NCI-H510A treated with DMSO at 0.1 percent for 48 hours (cell line): Measurements from ENCODE around the gene SNX12.
"Not testable (repeated sequence)": the region's sequence is repeated elsewhere in the genome, so short reads cannot be mapped to it uniquely, and the experiment has no call there.

ENCODE experiments used
- DNase-seq: peaks from one replicate; lab custom pipeline; 2025; lab: John Stamatoyannopoulos, UW

Gene SNX12

DNA sequence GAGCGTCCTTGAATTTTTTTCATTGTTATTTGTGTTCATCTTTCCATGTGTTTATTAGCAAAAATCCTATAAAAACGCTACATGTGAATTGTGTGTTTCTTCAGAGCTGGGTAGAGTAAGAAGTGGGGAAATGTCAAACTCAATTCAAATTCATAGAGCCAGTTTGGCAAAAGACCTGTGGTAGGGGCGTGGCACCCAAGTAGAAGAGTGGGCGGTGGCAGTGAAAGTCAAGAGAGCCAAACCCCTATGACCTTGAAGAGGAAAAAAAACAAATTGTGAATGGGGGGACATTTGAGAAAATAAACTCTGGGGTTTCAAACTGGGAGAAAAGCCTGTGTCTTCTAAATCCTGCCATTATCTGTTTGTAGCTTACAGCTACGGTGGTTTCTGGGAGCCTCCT, 23.1 kb upstream of the SNX12 start:
- no peak for DNase-seq

DNA sequence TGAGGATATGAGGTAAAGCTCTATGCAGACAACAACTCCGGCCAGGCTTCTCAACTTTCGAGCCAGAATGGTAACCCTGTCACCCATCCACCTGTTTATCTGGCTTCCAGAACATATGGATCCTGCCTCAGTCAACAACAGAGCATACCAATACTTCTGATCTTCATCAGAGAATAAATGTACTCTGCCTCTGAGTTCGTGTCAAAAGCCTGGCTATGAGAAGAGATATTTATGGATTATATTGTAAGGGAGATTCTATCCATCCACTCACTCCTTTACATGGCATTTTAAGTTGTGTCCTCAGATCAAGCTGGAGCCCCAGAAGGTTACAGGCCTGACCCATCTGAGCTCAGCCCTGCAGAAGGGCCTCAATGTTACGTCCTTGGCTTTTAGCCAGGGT, 17.8 kb upstream of the SNX12 start:
- no peak for DNase-seq

DNA sequence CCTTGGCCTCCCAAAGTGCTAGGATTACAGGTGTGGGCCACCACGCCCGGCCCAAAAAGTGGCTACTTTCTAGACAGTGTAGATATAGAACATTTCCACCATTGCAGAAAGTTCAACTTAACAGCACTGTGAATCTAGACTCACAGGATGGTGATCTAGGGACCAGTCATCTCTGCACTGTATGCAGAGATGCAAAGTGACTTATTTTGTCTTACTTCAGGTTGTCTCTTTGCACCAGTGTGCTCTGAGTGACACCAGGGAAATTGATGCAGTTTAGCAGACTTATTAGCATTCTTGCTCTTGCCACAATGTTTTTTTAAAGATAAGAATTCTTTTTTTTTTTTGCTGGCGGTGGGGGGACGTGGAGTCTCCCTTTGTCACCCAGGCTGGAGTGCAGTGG, 14.7 kb upstream of the SNX12 start:
- DNase-seq, result no peak

DNA sequence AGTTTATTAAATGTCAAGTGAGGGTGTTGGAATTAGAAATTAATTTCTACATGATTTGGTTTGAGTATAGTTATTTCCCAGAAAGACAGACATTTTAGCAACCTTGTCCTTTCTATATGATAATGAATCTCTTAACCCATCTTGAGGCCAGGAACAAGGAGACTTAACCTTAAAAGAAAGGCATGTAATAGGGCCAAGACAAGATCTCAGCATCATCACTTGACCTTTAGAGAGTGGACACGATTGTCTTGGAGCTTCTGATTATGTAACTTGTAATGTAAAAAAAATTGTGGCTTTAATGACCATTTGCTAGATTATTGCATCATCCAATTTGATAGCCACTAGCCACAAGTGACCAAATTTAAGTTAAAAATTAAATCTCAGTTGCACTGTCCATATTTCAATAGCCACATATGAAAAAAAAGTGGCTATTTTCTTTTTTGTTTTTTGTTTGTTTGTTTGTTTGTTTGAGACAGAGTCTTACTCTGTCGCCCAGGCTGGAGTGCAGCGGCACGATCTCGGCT, 14.1 kb upstream of the SNX12 start:
- no peak for DNase-seq

DNA sequence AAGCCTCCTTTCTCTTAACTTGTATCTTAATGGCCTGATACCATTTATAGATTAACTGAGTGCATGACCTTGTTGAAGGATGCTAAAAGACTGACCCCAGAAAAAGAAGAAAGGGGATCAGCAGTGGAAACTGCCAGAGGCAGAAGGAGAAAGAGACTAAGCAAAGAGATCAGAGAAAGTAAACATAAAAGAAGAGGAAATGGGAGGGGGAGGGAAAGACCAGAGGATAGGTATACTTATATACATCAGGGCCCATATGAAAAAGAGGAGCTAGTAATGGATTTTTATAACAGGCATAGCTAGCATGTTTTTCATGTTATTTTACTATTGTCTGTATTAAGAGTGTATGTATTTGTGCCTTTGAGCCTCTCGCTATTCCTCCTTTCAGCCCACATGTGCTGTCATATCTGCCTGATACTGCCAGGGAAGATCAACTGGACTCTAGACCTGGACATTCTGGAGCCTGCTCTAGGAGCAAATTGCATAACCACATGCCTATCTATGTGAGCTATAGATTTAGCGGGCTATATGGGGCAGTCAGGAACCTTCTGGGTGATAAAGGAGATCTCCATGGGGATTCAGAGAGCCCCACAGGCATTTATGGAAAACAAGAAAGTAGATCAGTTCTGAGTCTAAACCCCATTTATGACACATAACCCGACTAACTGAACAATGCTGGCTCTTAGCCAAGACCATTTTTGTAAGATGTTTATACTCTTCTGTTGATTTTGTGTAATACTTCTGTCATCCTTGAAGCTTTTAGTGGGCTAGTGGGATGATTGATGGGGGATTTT, 13.4 kb upstream of the SNX12 start:
- DNase-seq, result no peak

DNA sequence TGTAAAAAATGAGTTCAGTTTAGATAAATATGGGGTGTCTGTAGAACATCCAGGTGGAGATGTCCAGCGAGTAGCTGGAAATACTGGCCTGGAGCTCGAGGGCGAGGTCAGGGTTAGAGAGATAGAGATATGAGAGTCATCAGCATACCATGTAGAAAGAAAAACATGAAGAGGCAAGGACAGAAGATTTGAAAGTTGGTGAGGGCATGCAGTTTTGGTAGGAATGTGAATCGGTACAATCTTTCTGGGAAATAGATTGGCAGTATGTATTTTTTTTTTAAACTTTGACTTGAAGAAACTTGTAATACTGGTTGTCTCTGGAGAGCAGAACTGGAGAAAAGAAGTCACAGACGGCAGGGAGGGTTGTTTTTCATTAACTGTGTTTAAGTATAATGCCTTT, 2.4 kb upstream of the SNX12 start:
- DNase-seq, result no peak

DNA sequence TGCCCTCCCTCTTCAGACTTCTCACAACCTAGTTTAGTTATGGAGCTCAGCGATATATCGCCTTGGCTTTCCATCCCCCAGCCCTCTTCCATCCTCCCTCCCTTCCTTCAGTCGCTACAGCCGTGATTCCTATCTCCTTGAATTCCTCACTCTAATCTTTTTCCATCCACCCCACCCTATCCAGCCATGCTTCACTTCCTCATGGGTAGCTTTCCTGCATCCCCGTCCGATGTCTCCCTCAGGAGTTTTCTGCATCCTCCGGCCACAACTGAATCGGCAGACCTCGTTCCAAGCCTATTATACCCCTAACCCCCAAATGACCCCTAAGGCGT, 456 bp downstream of the SNX12 start:
- peak; percentile 2 for DNase-seq

DNA sequence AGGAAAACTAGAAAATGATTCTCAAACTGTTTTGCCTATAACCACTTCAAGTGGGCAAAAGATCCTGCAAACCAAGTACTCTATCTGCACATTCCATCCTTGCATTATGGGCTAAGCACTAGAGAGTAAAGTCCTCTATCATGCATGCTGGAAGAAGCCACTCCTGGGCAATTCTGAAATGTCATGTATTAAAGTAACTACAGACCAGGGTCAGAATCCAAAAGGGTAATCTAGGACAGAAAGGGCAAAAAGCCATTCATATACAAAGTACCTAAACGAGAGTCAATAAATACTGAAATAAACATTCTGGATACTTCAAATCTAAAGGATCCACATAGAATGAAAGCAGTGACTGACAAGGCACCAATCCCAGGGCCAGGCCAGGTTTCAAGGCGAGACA, 1.0 kb downstream of the SNX12 start:
- DNase-seq, result no peak

DNA sequence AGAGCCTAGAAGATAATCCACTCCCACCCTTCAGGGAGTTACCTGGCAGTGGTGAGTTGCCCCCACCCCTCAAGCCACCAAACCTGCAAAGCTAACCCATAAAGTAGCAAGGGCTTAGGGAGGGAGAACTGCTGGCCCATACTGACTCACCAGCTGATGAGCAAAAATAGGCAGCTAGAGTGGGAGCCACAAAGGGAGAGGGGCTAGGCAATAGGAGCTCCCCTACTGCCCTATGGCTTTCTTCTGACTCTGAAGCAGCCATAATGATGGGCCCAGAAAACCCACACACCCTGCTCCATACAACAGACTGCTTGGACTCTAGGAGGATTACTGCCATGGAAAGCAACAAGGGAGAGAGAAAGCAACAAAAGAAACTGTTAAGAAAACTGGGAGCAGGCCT, 8.0 kb downstream of the SNX12 start:
- no peak for DNase-seq

DNA sequence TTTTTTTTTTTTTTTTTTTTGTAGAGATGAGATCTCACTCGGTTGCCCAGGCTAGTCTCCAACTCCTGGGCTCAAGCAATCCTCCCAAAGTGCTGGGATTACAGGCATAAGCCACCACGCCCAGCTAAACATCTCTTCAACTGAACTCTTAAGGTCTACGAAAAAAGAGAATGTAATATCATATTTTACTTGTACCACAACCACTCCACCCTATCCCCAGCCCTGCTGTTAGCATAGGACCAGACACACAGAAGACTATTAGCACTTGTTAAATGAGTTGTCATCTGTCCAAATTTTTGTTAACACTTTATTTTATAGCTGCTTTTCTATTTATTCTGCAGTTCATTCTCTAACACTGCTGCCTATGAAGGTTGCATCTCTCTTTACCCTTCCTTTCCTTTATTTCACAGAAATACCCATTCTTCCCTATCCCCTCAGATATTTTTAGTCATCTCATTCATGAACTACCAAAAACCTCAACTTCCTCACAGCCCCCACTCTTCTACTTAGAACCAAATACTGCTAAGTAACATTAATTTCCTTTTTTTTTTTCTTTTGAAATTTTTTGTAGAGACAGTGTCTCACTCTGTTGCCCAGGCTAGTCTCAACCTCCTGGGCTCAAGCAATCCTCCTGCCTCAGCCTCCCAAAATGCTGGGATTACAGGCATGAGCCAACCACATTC, 10.1 kb downstream of the SNX12 start:
- DNase-seq, result no peak

DNA sequence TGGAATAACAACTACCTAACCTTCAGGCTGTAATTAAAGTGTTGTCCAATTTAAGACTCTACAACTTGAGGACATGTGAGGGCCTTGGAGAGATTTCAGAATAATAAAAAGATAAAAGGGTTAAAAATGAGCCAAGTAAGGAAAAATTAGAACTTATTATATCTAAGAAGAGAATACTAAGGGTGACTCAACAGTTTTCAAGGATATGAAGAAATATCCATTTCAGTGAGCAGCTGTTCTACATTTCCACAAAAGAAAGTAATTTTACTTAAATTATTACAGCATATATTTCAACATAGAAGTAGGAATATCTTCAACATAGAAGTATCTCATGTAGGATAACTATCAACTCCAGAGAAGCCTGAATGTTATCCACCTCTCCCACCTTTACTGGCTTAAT, 11.3 kb downstream of the SNX12 start:
- DNase-seq, result no peak

DNA sequence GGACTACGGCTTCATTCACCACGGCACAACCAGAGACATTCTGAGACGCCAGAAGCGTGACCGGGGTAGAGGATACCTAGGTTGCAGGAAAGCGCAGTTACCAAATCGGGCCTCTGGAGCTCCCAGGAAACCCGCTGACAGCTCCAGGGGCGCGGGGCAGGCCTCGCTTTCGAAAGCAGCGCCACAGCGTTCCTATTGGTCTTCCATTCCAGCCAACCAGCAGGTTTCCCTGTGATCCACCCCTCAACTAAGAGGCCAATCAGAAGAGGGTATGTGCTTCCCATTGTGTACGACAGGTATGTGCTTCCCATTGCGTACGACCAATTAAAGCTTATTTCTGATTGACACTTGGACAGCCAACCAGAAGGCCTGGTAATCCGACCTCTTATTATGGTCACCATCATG, 14.9 kb downstream of the SNX12 start:
- no peak for DNase-seq

DNA sequence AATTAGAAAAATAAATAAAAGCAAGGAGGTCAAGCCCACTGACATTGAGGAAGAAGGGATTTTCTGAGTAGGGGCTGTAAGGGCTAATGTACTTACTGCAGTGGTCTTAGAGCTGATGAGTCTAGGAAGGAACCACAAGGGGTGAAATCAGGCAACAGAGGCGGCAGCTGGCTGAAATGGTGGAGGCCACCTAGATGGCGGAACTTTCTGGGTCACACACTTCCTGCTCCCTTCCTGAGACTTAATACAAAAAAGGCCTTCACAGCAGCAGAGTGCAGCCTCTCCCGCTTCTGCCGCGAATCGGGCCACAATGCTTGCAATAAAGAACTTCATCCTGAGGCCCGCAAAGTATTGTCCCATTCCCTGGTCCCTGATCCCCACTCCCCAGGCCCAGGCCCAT, 15.4 kb downstream of the SNX12 start:
- no peak for DNase-seq

DNA sequence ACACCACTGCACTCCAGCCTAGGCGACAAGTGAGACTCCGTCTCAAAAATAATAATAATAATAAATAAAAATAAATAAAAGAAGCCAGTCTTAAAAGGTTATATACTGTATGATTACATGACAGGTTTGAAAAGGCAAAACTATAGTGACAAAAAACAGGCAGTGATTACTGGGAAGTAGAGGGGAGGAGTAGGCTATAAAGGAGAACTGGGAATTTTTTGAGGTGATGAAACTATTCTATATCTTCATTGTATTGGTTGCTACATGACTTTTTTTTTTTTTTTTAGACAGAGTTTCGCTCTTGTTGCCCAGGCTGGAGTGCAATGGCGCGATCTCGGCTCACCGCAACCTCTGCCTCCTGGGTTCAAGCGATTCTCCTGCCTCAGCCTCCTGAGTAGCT, 20.2 kb downstream of the SNX12 start:
- DNase-seq, result not testable (repeated sequence)

DNA sequence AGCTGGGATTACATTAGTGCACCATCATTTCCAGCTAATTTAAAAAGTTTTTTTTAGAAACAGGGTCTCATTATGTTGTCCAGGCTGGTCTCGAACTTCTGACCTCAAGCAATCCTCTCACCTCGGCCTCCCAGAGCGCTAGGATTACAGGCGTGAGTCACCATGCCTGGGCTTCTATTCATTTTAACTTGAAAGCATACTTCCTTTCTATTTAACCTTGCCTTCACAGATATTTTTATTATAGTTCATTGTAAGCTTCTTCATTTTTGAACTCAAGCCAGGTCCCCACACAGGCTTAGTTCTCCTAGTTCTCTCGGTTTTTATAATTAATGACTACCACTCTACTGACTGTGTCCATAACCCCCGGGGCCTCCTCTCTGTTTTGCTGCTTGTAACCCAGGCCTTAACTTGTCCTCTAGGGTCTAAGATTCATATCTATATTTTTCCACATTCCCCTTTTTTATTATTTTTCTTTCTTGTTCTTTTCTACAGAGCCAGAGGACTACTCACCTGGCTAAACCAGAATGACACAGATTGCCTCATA, 50.7 kb downstream of the SNX12 start:
- no peak for DNase-seq
